Measurements from ENCODE around the gene LMF1. TPM values are rescaled to one million over a fixed set of nuclear protein-coding genes. Genes with fewer than 3 reads are reported as not detected.

The LMF1 gene
- total RNA-seq, 1 donor: 17.4 TPM

- Histone ChIP-seq H3K4me3 (ENCODE audit: low read length) (no peak overlapping the region), H3K9me3 (ENCODE audit: low read depth, low read length) (no peaks in the 10 kb centered on the region), H3K4me1 (ENCODE audit: insufficient read depth, low read length) (no peaks in the 10 kb centered on the region), H3K27me3 (ENCODE audit: insufficient read depth, low read length) (no peaks in the 10 kb centered on the region)
Measured at GRCh38 chr16:873889-874288, 96.9 kb downstream of the LMF1 start.

GRCh38 chr16:873243-873661 lies 97.5 kb downstream of the LMF1 start:
- no peak overlapping the region for H3K4me3 ChIP-seq (ENCODE audit: low read length)
- no peaks in the 10 kb centered on the region for H3K9me3 ChIP-seq (ENCODE audit: low read depth, low read length)
- H3K4me1 ChIP-seq (ENCODE audit: insufficient read depth, low read length): no peaks in the 10 kb centered on the region
- H3K27me3 ChIP-seq (ENCODE audit: insufficient read depth, low read length): no peaks in the 10 kb centered on the region

GRCh38 chr16:872436-873242 lies 98.1 kb downstream of the LMF1 start:
- Histone ChIP-seq H3K4me3 (ENCODE audit: low read length) (no peak overlapping the region), H3K4me1 (ENCODE audit: insufficient read depth, low read length) (no peaks in the 10 kb centered on the region), H3K9me3 (ENCODE audit: low read depth, low read length) (no peaks in the 10 kb centered on the region), H3K27me3 (ENCODE audit: insufficient read depth, low read length) (no peaks in the 10 kb centered on the region)

GRCh38 chr16:871562-872345 lies 99.0 kb downstream of the LMF1 start:
- H3K9me3 ChIP-seq (ENCODE audit: low read depth, low read length): no peaks in the 10 kb centered on the region
- no peaks in the 10 kb centered on the region for H3K27me3 ChIP-seq (ENCODE audit: insufficient read depth, low read length)
- H3K4me1 ChIP-seq (ENCODE audit: insufficient read depth, low read length): no peaks in the 10 kb centered on the region
- no peak overlapping the region for H3K4me3 ChIP-seq (ENCODE audit: low read length)

GRCh38 chr16:870856-871561 lies 99.8 kb downstream of the LMF1 start:
- H3K4me3 ChIP-seq (ENCODE audit: low read length): no peak overlapping the region
- H3K27me3 ChIP-seq (ENCODE audit: insufficient read depth, low read length): no peaks in the 10 kb centered on the region
- no peaks in the 10 kb centered on the region for H3K4me1 ChIP-seq (ENCODE audit: insufficient read depth, low read length)
- H3K9me3 ChIP-seq (ENCODE audit: low read depth, low read length): no peaks in the 10 kb centered on the region

- no peaks in the 10 kb centered on the region for H3K4me1 ChIP-seq (ENCODE audit: insufficient read depth, low read length)
- H3K9me3 ChIP-seq (ENCODE audit: low read depth, low read length): no peaks in the 10 kb centered on the region
- H3K4me3 ChIP-seq (ENCODE audit: low read length): no peak overlapping the region
- H3K27me3 ChIP-seq (ENCODE audit: insufficient read depth, low read length): no peaks in the 10 kb centered on the region
Measured at GRCh38 chr16:869823-870641, 100.8 kb downstream of the LMF1 start.

- Histone ChIP-seq H3K9me3 (ENCODE audit: low read depth, low read length) (no peaks in the 10 kb centered on the region), H3K27me3 (ENCODE audit: insufficient read depth, low read length) (no peaks in the 10 kb centered on the region)
Measured at GRCh38 chr16:868846-869822, 101.7 kb downstream of the LMF1 start.

GRCh38 chr16:868386-868755 lies 102.4 kb downstream of the LMF1 start:
- Histone ChIP-seq H3K4me3 (ENCODE audit: low read length) (no peak overlapping the region), H3K4me1 (ENCODE audit: insufficient read depth, low read length) (no peaks in the 10 kb centered on the region), H3K9me3 (ENCODE audit: low read depth, low read length) (no peaks in the 10 kb centered on the region), H3K27me3 (ENCODE audit: insufficient read depth, low read length) (no peaks in the 10 kb centered on the region)

More at GRCh38 chr16:868846-869822, 101.7 kb downstream of the LMF1 start:
- H3K4me3 ChIP-seq (ENCODE audit: low read length): no peak overlapping the region
- H3K4me1 ChIP-seq (ENCODE audit: insufficient read depth, low read length): no peaks in the 10 kb centered on the region

- H3K4me3 ChIP-seq (ENCODE audit: low read length): no peak overlapping the region
- H3K9me3 ChIP-seq (ENCODE audit: low read depth, low read length): no peaks in the 10 kb centered on the region
- no peaks in the 10 kb centered on the region for H3K27me3 ChIP-seq (ENCODE audit: insufficient read depth, low read length)
- H3K4me1 ChIP-seq (ENCODE audit: insufficient read depth, low read length): no peaks in the 10 kb centered on the region
Measured at GRCh38 chr16:867421-868385, 103.1 kb downstream of the LMF1 start.

- no peaks in the 10 kb centered on the region for H3K4me1 ChIP-seq (ENCODE audit: insufficient read depth, low read length)
- H3K9me3 ChIP-seq (ENCODE audit: low read depth, low read length): no peaks in the 10 kb centered on the region
- no peaks in the 10 kb centered on the region for H3K27me3 ChIP-seq (ENCODE audit: insufficient read depth, low read length)
- no peak overlapping the region for H3K4me3 ChIP-seq (ENCODE audit: low read length)
Measured at GRCh38 chr16:866252-866896, 104.4 kb downstream of the LMF1 start.

- Histone ChIP-seq H3K27me3 (ENCODE audit: insufficient read depth, low read length) (no peaks in the 10 kb centered on the region), H3K4me1 (ENCODE audit: insufficient read depth, low read length) (no peaks in the 10 kb centered on the region), H3K9me3 (ENCODE audit: low read depth, low read length) (no peaks in the 10 kb centered on the region), H3K4me3 (ENCODE audit: low read length) (no peak overlapping the region)
Measured at GRCh38 chr16:865026-865425, 105.8 kb downstream of the LMF1 start.

GRCh38 chr16:861446-861845 lies 109.3 kb downstream of the LMF1 start:
- no peak overlapping the region for H3K4me3 ChIP-seq (ENCODE audit: low read length)
- H3K27me3 ChIP-seq (ENCODE audit: insufficient read depth, low read length): no peaks in the 10 kb centered on the region
- H3K4me1 ChIP-seq (ENCODE audit: insufficient read depth, low read length): no peaks in the 10 kb centered on the region
- H3K9me3 ChIP-seq (ENCODE audit: low read depth, low read length): no peaks in the 10 kb centered on the region

Data from mononuclear cell (primary cell).